Forelimb muscle (tissue), 1 donor: ENCODE results near the gene LRMDA. TPM values are rescaled to one million over a fixed set of nuclear protein-coding genes. Genes with fewer than 3 reads are reported as not detected.

Experiments used
- DNase-seq: peaks from one replicate; pipeline ENCODE4 v3.0.0-alpha.2; 2013; ENCODE audit warnings: low read depth
- polyA plus RNA-seq: library from polyadenylated mRNA; unstranded; fragments of 120-200 nt; gene quantifications from one replicate; pipeline ENCODE4 v1.2.1, GENCODE V29; 2013; ENCODE audit not compliant: insufficient read length

The LRMDA gene
- polyA plus RNA-seq, 1 donor, result 5.1 TPM

GRCh38 chr10:75474106-75474505 lies 42.7 kb downstream of the LRMDA start:
- no peak for DNase-seq

DNA sequence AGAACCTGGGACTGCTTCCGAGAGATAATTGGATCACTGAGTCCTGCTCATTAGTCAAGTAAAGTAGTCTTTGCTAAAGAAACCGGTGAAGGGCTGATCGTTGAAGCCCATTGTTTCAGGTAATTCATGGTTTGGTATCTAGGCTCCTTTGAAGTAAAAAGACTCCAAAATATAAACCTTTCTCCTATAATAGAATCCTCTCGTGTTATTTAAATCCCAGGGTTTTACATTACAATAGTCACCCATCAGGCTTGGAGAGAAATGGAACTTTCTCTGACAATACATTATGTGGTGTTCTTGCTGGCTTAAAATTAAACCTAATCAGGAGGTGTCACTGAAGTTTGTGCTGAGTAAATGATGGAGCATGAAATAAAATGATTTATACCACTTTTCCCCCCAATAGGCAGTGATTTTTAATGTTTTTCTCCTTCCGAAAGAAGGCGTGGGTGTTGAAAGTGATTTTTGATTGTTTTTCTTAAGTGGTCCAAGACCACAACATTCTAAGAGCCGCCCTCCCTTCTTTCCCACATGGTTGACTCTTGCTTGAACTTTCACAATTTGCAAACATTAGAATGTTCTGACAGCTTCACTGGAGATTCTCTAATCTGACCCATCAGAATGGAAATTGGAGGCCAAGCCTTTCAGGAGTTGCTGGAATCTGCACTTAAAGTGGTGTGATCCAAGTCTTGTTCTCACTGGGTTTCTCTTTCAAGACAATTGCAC lies 44.2 kb downstream of the LRMDA start:
- DNase-seq, result no peak

DNA sequence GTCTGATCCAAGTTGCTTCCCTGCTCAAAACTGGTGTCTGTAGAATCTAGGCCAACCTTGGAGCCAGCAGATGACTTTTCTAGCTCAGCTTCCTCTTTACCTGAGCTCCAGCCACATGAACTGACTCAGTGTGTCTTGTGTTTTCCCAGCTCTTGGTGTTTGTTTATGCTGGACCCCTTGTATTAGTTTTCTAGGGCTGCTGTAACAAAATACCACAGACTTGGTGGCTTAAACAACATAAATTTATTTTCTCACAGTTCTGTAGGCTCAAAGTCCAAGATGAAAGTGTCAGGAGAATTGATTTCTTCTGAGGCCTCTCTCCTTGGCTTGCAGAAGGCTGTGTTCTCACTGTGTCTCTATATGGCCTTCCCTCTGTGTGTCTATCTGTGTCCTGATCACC lies 45.1 kb downstream of the LRMDA start:
- DNase-seq, result no peak

- DNase-seq, result no peak
Measured at GRCh38 chr10:75476985-75477384, 45.6 kb downstream of the LRMDA start.

GRCh38 chr10:75477680-75478079 lies 46.3 kb downstream of the LRMDA start:
- DNase-seq, result no peak

GRCh38 chr10:75480374-75480773 lies 49.0 kb downstream of the LRMDA start:
- no peak for DNase-seq

DNA sequence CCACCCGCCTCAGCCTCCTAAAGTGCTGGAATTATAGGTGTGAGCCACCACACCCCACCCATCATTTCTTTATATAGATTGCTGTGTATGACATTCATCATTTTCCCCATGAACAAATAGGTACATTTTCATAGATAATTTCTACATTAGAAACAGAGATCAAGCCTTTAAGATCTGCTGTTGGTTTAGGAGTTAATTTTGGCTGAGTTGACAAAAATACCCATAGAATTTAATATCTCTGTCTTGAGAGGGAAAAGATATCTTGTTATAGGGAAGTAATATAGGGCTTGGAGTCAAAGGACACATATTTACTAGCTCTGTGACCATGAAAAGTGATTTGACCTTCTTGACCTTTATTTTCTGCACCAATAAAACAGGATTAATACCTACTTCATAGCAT lies 51.8 kb downstream of the LRMDA start:
- no peak for DNase-seq

GRCh38 chr10:75484717-75485116 lies 53.3 kb downstream of the LRMDA start:
- no peak for DNase-seq

GRCh38 chr10:75486591-75486990 lies 55.2 kb downstream of the LRMDA start:
- DNase-seq, result no peak

DNA sequence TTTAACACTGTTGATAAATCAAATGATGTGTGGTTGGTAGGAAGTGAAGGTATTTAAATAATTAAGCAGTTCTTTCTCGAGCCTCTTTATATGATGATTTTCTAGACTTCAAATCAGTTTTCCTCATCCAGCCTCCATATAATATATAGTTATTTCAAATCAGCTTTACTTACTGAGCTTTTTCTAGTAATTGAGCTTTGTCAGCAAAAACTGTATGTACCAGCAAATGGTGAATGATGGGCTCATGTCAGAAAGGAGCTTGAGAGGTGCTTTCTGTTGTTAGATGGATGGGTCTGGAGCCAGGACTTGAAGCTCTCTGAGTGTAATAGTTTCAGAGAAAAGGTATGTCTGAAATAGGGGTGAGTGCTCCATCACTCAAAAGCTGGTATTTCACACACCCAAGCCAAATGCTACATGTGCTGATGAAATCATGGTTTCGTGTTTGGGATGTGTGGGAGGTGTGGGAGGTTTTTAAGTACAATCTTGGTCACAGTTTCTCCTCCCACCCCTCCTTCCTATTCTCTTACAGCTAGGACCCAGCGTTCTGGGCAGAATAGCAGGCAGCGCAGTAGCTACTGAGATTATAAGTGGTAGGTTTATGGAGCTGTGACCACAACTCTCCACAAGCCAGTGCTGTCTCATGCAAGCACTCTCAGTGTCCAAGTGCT lies 55.8 kb downstream of the LRMDA start:
- no peak for DNase-seq

GRCh38 chr10:75487755-75488125 lies 56.3 kb downstream of the LRMDA start:
- no peak for DNase-seq

DNA sequence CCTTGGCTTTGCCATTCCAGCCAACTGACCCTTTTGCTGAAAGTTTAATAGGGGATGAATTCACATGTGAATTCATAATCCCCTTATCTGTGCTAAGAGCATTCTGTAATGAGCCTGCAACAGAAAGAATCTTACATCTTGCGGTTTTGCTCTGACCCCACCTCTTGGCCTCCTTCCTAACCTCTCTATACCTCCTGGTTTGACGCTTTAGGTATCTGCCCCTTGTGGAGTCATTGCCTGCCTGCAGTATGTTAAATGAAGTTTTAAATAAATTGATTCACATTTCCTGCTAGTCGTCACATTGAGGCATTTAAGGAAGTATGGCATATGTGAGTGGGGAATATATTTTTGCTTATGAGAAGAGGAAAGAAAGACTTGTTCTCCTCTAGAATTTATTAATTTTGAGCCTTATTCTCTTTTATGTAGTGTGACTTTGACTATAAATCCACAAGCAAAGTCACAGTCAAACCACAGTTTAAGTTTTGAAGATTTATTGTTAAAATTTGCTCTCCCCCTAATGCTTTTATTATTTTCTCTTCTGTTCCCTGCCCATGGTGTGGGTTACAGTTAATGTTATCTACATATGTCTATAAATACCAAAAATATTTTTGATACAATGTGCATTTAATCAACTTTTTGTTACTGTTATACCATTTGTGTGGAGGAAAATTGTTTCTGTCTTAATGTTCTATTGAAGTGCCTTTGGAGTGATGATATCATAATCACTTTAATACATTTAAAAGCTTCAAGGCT lies 60.9 kb downstream of the LRMDA start:
- no peak for DNase-seq

DNA sequence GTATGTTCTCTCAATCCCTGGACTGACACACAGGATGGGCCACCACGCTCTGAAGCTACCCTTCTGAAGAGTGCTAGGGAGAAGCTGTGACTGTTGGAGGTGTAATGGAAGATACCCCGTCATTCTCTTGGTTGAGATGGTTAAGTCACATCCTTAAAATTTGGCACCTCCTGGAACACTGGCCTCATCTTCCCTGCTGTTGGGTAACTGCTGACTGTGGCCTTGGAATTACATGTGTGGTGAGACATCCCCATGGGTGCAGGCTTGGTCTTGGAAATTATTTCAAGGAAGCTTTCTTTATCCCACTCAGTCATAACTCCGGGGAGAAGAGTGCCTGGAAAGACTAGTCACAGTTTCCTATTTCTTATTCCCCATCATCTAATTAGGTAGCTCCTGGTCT lies 62.0 kb downstream of the LRMDA start:
- no peak for DNase-seq

GRCh38 chr10:75495434-75496190 lies 64.2 kb downstream of the LRMDA start:
- no peak for DNase-seq

- DNase-seq, result no peak
Measured at GRCh38 chr10:75496191-75496567, 64.8 kb downstream of the LRMDA start.

GRCh38 chr10:75497997-75498883 lies 66.8 kb downstream of the LRMDA start:
- no peak for DNase-seq

DNA sequence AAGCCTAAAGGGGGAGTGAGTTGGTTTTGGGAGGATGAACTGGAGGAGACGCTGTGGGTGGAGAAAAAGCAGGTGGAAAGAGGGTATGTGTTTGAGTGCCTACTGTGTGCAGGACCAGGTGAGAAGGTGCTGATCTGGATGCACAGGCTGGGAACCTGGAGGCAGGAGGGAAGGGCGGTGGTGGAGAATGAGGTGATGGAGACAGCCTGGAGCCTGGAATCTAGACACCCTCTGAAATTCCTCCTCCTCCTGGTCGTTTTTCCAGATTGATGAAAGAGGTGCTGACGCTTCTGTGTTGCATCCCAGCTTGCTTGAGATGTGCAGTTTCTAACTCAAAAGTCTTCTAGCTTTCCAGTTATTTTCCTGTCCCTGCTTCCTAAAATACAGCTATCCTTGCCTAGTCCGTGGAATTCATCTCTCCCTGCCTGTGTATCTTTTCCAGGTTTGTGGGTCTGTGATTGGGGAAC lies 67.5 kb downstream of the LRMDA start:
- DNase-seq, result no peak

- DNase-seq, result no peak
Measured at GRCh38 chr10:75499556-75500160, 68.2 kb downstream of the LRMDA start.

GRCh38 chr10:75502389-75502788 lies 71.0 kb downstream of the LRMDA start:
- no peak for DNase-seq

GRCh38 chr10:75502838-75503237 lies 71.4 kb downstream of the LRMDA start:
- DNase-seq, result no peak

DNA sequence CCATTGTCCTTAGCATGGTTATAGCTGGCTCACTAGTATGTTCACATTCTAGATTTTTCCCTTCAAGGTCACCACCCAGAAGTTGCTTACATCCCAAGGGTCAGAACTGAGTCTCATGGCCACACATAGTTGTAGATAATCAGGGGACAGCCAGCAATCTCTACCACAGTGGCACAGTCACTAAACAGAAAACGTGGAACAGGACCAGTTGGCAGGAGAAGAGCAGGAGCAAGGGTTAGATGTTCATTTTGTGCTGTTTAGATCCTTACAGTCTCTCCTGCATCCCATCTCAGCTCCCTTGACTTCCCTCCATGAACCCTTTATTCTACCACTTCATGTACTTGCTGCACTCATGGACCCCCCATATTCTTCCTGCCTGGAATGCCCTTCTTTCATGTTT lies 73.9 kb downstream of the LRMDA start:
- DNase-seq, result no peak
